DND-41 (cell line): ENCODE measurements around the gene BOD1.

Experiments used
- ATAC-seq: fragments of 200-7000 bp; cut with Tn5 transposase; 3 replicates; pipeline ENCODE4 v1.9.1; 2021; ENCODE audit warnings: low read depth; ENCODE audit not compliant: insufficient read depth
- DNase-seq: peaks from one replicate; pipeline ENCODE4 v3.0.0-alpha.2; 2020
- H2AFZ ChIP-seq: 2 replicates; pipeline ENCODE4 v1.6.0; 2012; ENCODE audit warnings: low read depth, low read length
- H3K27ac ChIP-seq: 2 replicates; pipeline ENCODE4 v1.5.1; 2012; ENCODE audit warnings: low read length, inconsistent platforms
- H3K27me3 ChIP-seq: fragments of 200-600 bp; sonication (generic); 2 replicates; pipeline ENCODE4 v1.6.0; 2012; ENCODE audit warnings: low read length, mild to moderate bottlenecking, inconsistent platforms; ENCODE audit not compliant: insufficient read depth, poor library complexity
- H3K36me3 ChIP-seq: 2 replicates; pipeline ENCODE4 v1.5.1; 2012; ENCODE audit warnings: low read length, inconsistent platforms; ENCODE audit not compliant: insufficient read depth
- H3K4me1 ChIP-seq: 2 replicates; pipeline ENCODE4 v1.5.1; 2012; ENCODE audit warnings: mild to moderate bottlenecking, low read length; ENCODE audit not compliant: insufficient read depth
- H3K4me2 ChIP-seq: 2 replicates; pipeline ENCODE4 v1.6.0; 2012; ENCODE audit warnings: mild to moderate bottlenecking, moderate library complexity, low read length, inconsistent platforms; ENCODE audit not compliant: insufficient read depth
- H3K4me3 ChIP-seq, 2 experiments: fragments of 200-600 bp in 1 of 2; shearing (Covaris generic) in 1 of 2; 2 replicates each; pipeline ENCODE4 v1.5.1; 2012 to 2016; ENCODE audit warnings: inconsistent platforms in 2 of 2, low read length in 2 of 2, mild to moderate bottlenecking in 2 of 2, low read depth in 1 of 2, moderate library complexity in 1 of 2
- H3K79me2 ChIP-seq: 2 replicates; pipeline ENCODE4 v1.6.0; 2012; ENCODE audit warnings: low read length, inconsistent platforms; ENCODE audit not compliant: insufficient read depth
- H3K9ac ChIP-seq: 2 replicates; pipeline ENCODE4 v1.6.0; 2012; ENCODE audit warnings: low read depth, mild to moderate bottlenecking, inconsistent platforms, low read length, moderate library complexity
- H3K9me3 ChIP-seq: 2 replicates; pipeline ENCODE4 v1.5.1; 2012; ENCODE audit warnings: low read length, moderate library complexity, mild to moderate bottlenecking, inconsistent platforms; ENCODE audit not compliant: insufficient read depth, severe bottlenecking
- H4K20me1 ChIP-seq: 2 replicates; pipeline ENCODE4 v1.6.0; 2012; ENCODE audit warnings: low read length; ENCODE audit not compliant: insufficient read depth
- CTCF ChIP-seq: IDR thresholded peaks from 2 replicates; pipeline ENCODE4 v1.5.1; 2012; ENCODE audit warnings: borderline replicate concordance, low read length, moderate library complexity, mild to moderate bottlenecking; ENCODE audit not compliant: poor library complexity, severe bottlenecking; ENCODE audit errors: extremely low read depth
- EZH2 ChIP-seq: IDR thresholded peaks from 3 replicates; pipeline ENCODE4 v1.6.1; 2012; ENCODE audit warnings: borderline replicate concordance, low read depth, mild to moderate bottlenecking, moderate library complexity, low read length, inconsistent platforms; ENCODE audit not compliant: severe bottlenecking

Gene BOD1

GRCh38 chr5:173562451-173562850, 54.0 kb downstream of the BOD1 start:
- H3K4me2 ChIP-seq, result no peak overlapping the region
- no peaks in the 10 kb centered on the region for H3K27me3 ChIP-seq
- H4K20me1 ChIP-seq, result no peaks in the 10 kb centered on the region
- peaks cover 13% of the 10 kb centered on the region for H3K9me3 ChIP-seq
- no peak overlapping the region for H3K9ac ChIP-seq
- TF ChIP-seq EZH2 (no peak), CTCF (no peak)
- no peak overlapping the region for H2AFZ ChIP-seq
- H3K27ac ChIP-seq, result no peak overlapping the region
- H3K36me3 ChIP-seq, result no peaks in the 10 kb centered on the region
- no peaks in the 10 kb centered on the region for H3K4me1 ChIP-seq
- ATAC-seq (no peak), DNase-seq (no peak)
- H3K4me3 ChIP-seq, result no peak overlapping the region
- H3K79me2 ChIP-seq, result no peaks in the 10 kb centered on the region
